Measurements from ENCODE around the gene GNAS. TPM values are rescaled to one million over a fixed set of nuclear protein-coding genes. Genes with fewer than 3 reads are reported as not detected.

The GNAS gene
- total and polyA plus RNA-seq, 10 of the 15 experiments (the other 5 are each of a cell fraction or from before 2014, with no cell fraction given) = 209 to 950 (median 394) TPM

GRCh38 chr20:58865843-58866242 lies 13.3 kb downstream of the GNAS start:
- WGBS (ENCODE audit: insufficient coverage, insufficient replicate concordance, low lambda C conversion rate, missing lambda C conversion rate) = 20% methylated on average over 2 of the region's 2 CpGs

More at GRCh38 chr20:58865843-58866242, 13.3 kb downstream of the GNAS start:
- TF ChIP-seq ZNF592 (IDR thresholded peaks at IDR 0.05) = no peak
- TF ChIP-seq E4F1 (IDR thresholded peaks at IDR 0.05; ENCODE audit: borderline replicate concordance, partially characterized antibody) = no peak
- no peak for TF ChIP-seq NR2C2 (IDR thresholded peaks at IDR 0.05; ENCODE audit: borderline replicate concordance, control insufficient read depth, insufficient read length, low read depth)
- no peak for TF ChIP-seq NRF1 (conservative IDR thresholded peaks at IDR 0.05; ENCODE audit: low read depth, low read length)
- TF ChIP-seq YY1 (IDR thresholded peaks at IDR 0.05; ENCODE audit: low read depth, low read length) = no peak
- no peak for TF ChIP-seq CREM (IDR thresholded peaks at IDR 0.05; ENCODE audit: low read depth)
- TF ChIP-seq SMC3 (IDR thresholded peaks at IDR 0.05; ENCODE audit: borderline replicate concordance, low read length) = no peak
- no peak for TF ChIP-seq CBFB (IDR thresholded peaks at IDR 0.05; ENCODE audit: low read depth)
- TF ChIP-seq SIN3A (IDR thresholded peaks at IDR 0.05; ENCODE audit: low read depth, low read length) = no peak
- no peak for TF ChIP-seq ZNF217 (IDR thresholded peaks at IDR 0.05)
- no peak for TF ChIP-seq ZBTB11 (CRISPR knock-in tag; IDR thresholded peaks at IDR 0.05)
- no peak for TF ChIP-seq ZNF207 (IDR thresholded peaks at IDR 0.05; ENCODE audit: borderline replicate concordance)
- Histone ChIP-seq H3K36me3 (ENCODE audit: control insufficient read depth in 2 of 2, insufficient read depth in 2 of 2, low read length in 1 of 2) (no peaks in the 10 kb centered on the region), H3K9ac (ENCODE audit: control insufficient read depth, insufficient read depth, low read length) (no peak overlapping the region), H3K4me3 (no peak overlapping the region), H4K20me1 (ENCODE audit: control insufficient read depth, insufficient read depth) (no peaks in the 10 kb centered on the region), H3K4me1 (ENCODE audit: control insufficient read depth, insufficient read depth, low read length) (peaks cover 8% of the 10 kb centered on the region), H3K4me2 (ENCODE audit: control insufficient read depth, insufficient read depth) (no peak overlapping the region), H3K27me3 (replicated peaks in 1 of 2; ENCODE audit: control insufficient read depth in 2 of 2, insufficient read depth in 2 of 2, low read length in 1 of 2) (no peaks in the 10 kb centered on the region), H3K9me3 (replicated peaks; ENCODE audit: control insufficient read depth, insufficient read depth, low read length) (no peaks in the 10 kb centered on the region), H3K79me2 (ENCODE audit: control insufficient read depth, insufficient read depth, low read length) (no peaks in the 10 kb centered on the region), H3K27ac (ENCODE audit: control insufficient read depth, insufficient read depth) (no peak overlapping the region), H2AFZ (ENCODE audit: control insufficient read depth, low read depth, low read length) (no peak overlapping the region)
- intact Hi-C loops (cut with micrococcal nuclease; ENCODE audit: unreplicated experiment) (loop anchor here (2.0 kb wide), 1 partner anchor 631 kb away; no protein-coding TSS in a partner anchor), in situ Hi-C loops (cut with MboI) (loop anchor here (10.0 kb wide), 1 partner anchor 629 kb away; no protein-coding TSS in a partner anchor)
- DNase-seq (ENCODE audit: low read depth, low spot score) (no peak), ATAC-seq (no peak), FAIRE-seq (no peak)
- CTCF ChIA-PET = interaction anchor here (0.8 to 4.2 kb wide), 4 partner anchors 219 to 630 kb away, joined by 3 to 25 read pairs (median 14); no protein-coding TSS in a partner anchor
- RAD21 ChIA-PET (ENCODE audit: unreplicated experiment) = interaction anchor here (1.3 to 1.6 kb wide), 2 partner anchors 42 to 590 kb away, joined by 3 to 4 read pairs; no protein-coding TSS in a partner anchor
- SMC1A ChIA-PET (ENCODE audit: uncharacterized antibody, unreplicated experiment) = interaction anchor here (0.6 to 3.9 kb wide), 3 partner anchors 16 to 355 kb away, joined by 3 to 13 read pairs (median 7); no protein-coding TSS in a partner anchor
- POLR2A ChIA-PET = interaction anchor here (0.6 to 0.7 kb wide), 2 partner anchors 112 to 491 kb away, joined by 3 read pairs; no protein-coding TSS in a partner anchor
- no TSS peak for BruUV-seq (replicated peaks)
